SK-N-SH (cell line): ENCODE results near the gene HDDC2. TPM values are rescaled to one million over a fixed set of nuclear protein-coding genes. Genes with fewer than 3 reads are reported as not detected.

ENCODE experiments used
- CTCF ChIA-PET: fragments of 300-600, 350-600 bp; formaldehyde crosslinking; extraction: SDS; loops from one replicate; lab custom pipeline; 2021; lab: Yijun Ruan, JAX
- POLR2A ChIA-PET: fragments of 350-600 bp; sonication (Branson Sonifier 250); formaldehyde crosslinking; extraction: SDS; loops from one replicate; lab custom pipeline; 2020; ENCODE audit warnings: antibody characterized with exemption, inconsistent platforms; lab: Yijun Ruan, JAX
- DNase-seq: peaks from one replicate; pipeline ENCODE4 v3.0.0; 2012
- H2AFZ ChIP-seq: fragments of 200-600 bp; sonication (generic); 2 replicates; pipeline ENCODE4 v1.8.1; 2016; ENCODE audit warnings: antibody characterized with exemption, mild to moderate bottlenecking, low read depth
- H3F3A ChIP-seq: fragments of 200-600 bp; sonication (generic); replicated peaks from 2 replicates; pipeline ENCODE3; 2016; ENCODE audit warnings: antibody characterized with exemption, mild to moderate bottlenecking; ENCODE audit not compliant: insufficient read depth
- H3K27ac ChIP-seq, 2 experiments: fragments of 200-500 bp in 1 of 2; fragments of 200-600 bp in 1 of 2; sonication (Bioruptor generic) in 1 of 2; sonication (generic), shearing (Covaris generic) in 1 of 2; 2 replicates each; pipeline versions ENCODE4 v1.5.1 to v1.6.1; 2014 to 2016; ENCODE audit warnings: low read depth in 2 of 2, inconsistent platforms in 1 of 2, low read length in 1 of 2, mild to moderate bottlenecking in 1 of 2, mixed read lengths in 1 of 2
- H3K27me3 ChIP-seq: fragments of 200-600 bp; sonication (generic), shearing (Covaris generic); 2 replicates; pipeline ENCODE4 v1.6.1; 2016; ENCODE audit warnings: mixed run types; ENCODE audit not compliant: insufficient read depth
- H3K36me3 ChIP-seq, 2 experiments: fragments of 200-500 bp in 1 of 2; fragments of 200-600 bp in 1 of 2; sonication (Bioruptor generic) in 1 of 2; sonication (generic) in 1 of 2; replicated peaks in 1 of 2; 2 replicates each; pipeline versions ENCODE3 to v1.5.1; 2014 to 2016; ENCODE audit warnings: low read length in 1 of 2, mild to moderate bottlenecking in 1 of 2; ENCODE audit not compliant: insufficient read depth in 2 of 2, control insufficient read depth in 1 of 2
- H3K4me1 ChIP-seq, 2 experiments: fragments of 200-500 bp in 1 of 2; fragments of 200-600 bp in 1 of 2; sonication (Bioruptor generic) in 1 of 2; sonication (generic), shearing (Covaris generic) in 1 of 2; 2 replicates each; pipeline versions ENCODE4 v1.5.1 to v1.6.1; 2014 to 2016; ENCODE audit warnings: low read depth in 1 of 2, low read length in 1 of 2, mixed run types in 1 of 2; ENCODE audit not compliant: insufficient read depth in 2 of 2, control insufficient read depth in 1 of 2
- H3K4me2 ChIP-seq: fragments of 200-600 bp; sonication (generic), shearing (Covaris generic); 2 replicates; pipeline ENCODE4 v1.6.1; 2017; ENCODE audit warnings: mixed run types
- H3K4me3 ChIP-seq, 2 experiments: fragments of 200-500 bp in 1 of 2; fragments of 200-600 bp in 1 of 2; sonication (Bioruptor generic) in 1 of 2; sonication (generic), shearing (Covaris generic) in 1 of 2; 2 replicates each; pipeline versions ENCODE4 v1.5.1 to v1.8.1; 2014 to 2016; ENCODE audit warnings: low read depth in 2 of 2, inconsistent platforms in 1 of 2, low read length in 1 of 2, mild to moderate bottlenecking in 1 of 2, mixed read lengths in 1 of 2, moderate library complexity in 1 of 2
- H3K79me2 ChIP-seq: fragments of 200-600 bp; sonication (generic); 2 replicates; pipeline ENCODE4 v1.8.1; 2017; ENCODE audit warnings: mild to moderate bottlenecking; ENCODE audit not compliant: insufficient read depth
- H3K9ac ChIP-seq: fragments of 200-600 bp; sonication (generic); 2 replicates; pipeline ENCODE4 v1.6.1; 2017; ENCODE audit warnings: mixed run types
- H3K9me2 ChIP-seq: fragments of 200-600 bp; sonication (generic); 2 replicates; pipeline ENCODE4 v1.6.1; 2017; ENCODE audit warnings: mixed run types
- H3K9me3 ChIP-seq: fragments of 200-600 bp; sonication (generic); 2 replicates; pipeline ENCODE4 v1.6.1; 2017; ENCODE audit warnings: mixed run types, mild to moderate bottlenecking, moderate library complexity
- H4K20me1 ChIP-seq: fragments of 200-600 bp; sonication (generic); 2 replicates; pipeline ENCODE4 v1.6.1; 2017; ENCODE audit warnings: mild to moderate bottlenecking, mixed run types; ENCODE audit not compliant: insufficient read depth
- CHD2 ChIP-seq: fragments of 150-350 bp; IDR thresholded peaks from 2 replicates; pipeline ENCODE4 v1.6.1; 2018; ENCODE audit warnings: low read length; ENCODE audit not compliant: partially characterized antibody
- ELF1 ChIP-seq: IDR thresholded peaks from 2 replicates; pipeline ENCODE4 v1.4.0; 2012
- EP300 ChIP-seq, 2 experiments: IDR thresholded peaks; 2 replicates each; pipeline versions ENCODE4 v1.4.0 to v1.6.1; 2012; ENCODE audit warnings: borderline replicate concordance in 1 of 2, low read depth in 1 of 2, low read length in 1 of 2
- EZH2phosphoT487 ChIP-seq: fragments of 200-600 bp; sonication (generic); IDR thresholded peaks from 2 replicates; pipeline ENCODE4 v1.6.1; 2017; ENCODE audit warnings: low read depth, mixed run types, mild to moderate bottlenecking, antibody characterized with exemption, moderate library complexity, borderline replicate concordance
- FOSL2 ChIP-seq: IDR thresholded peaks from 2 replicates; pipeline ENCODE4 v1.4.0; 2012; ENCODE audit warnings: low read depth, mild to moderate bottlenecking, moderate library complexity, borderline replicate concordance
- FOXJ3 ChIP-seq: sonication (generic); formaldehyde crosslinking; IDR thresholded peaks from 2 replicates; pipeline ENCODE4 v1.5.1; 2020; ENCODE audit warnings: mild to moderate bottlenecking, missing genetic modification reagents
- FOXM1 ChIP-seq: IDR thresholded peaks from 2 replicates; pipeline ENCODE4 v1.4.0; 2012; ENCODE audit warnings: low read depth, mild to moderate bottlenecking
- JUND ChIP-seq: IDR thresholded peaks from 2 replicates; pipeline ENCODE4 v1.4.0; 2012
- NFIC ChIP-seq: IDR thresholded peaks from 2 replicates; pipeline ENCODE4 v1.4.0; 2012; ENCODE audit warnings: borderline replicate concordance
- NRF1 ChIP-seq: IDR thresholded peaks from 2 replicates; pipeline ENCODE4 v1.6.1; 2012; ENCODE audit warnings: low read depth, mild to moderate bottlenecking, low read length
- POLR2AphosphoS5 ChIP-seq: IDR thresholded peaks from 2 replicates; pipeline ENCODE4 v1.6.1; 2012; ENCODE audit warnings: low read depth, low read length
- RAD21 ChIP-seq: IDR thresholded peaks from 2 replicates; pipeline ENCODE4 v1.6.1; 2012; ENCODE audit warnings: mild to moderate bottlenecking, low read length
- RCOR1 ChIP-seq: fragments of 150-350 bp; IDR thresholded peaks from 2 replicates; pipeline ENCODE4 v1.6.1; 2017; ENCODE audit warnings: antibody characterized with exemption, low read length
- REST ChIP-seq: IDR thresholded peaks from 2 replicates; pipeline ENCODE4 v1.6.1; 2012; ENCODE audit warnings: mild to moderate bottlenecking, low read depth, low read length, moderate library complexity
- RFX5 ChIP-seq: IDR thresholded peaks from 2 replicates; pipeline ENCODE4 v1.6.1; 2012; ENCODE audit warnings: mild to moderate bottlenecking, improper control_type of control experiment, low read length
- SIN3A ChIP-seq: IDR thresholded peaks from 2 replicates; pipeline ENCODE4 v1.6.1; 2012; ENCODE audit warnings: low read depth, mild to moderate bottlenecking, low read length, moderate library complexity, borderline replicate concordance
- TAF1 ChIP-seq: IDR thresholded peaks from 2 replicates; pipeline ENCODE4 v1.6.1; 2012; ENCODE audit warnings: low read depth, mild to moderate bottlenecking, low read length, moderate library complexity, borderline replicate concordance
- TEAD4 ChIP-seq: IDR thresholded peaks from 2 replicates; pipeline ENCODE4 v1.4.0; 2012; ENCODE audit warnings: mild to moderate bottlenecking, borderline replicate concordance; ENCODE audit not compliant: insufficient read depth
- USF1 ChIP-seq: IDR thresholded peaks from 2 replicates; pipeline ENCODE4 v1.4.0; 2012; ENCODE audit warnings: low read depth, borderline replicate concordance
- YY1 ChIP-seq: IDR thresholded peaks from 2 replicates; pipeline ENCODE4 v1.4.0; 2012; ENCODE audit warnings: low read depth, mild to moderate bottlenecking
- WGBS: methylation state at CpG from one replicate; pipeline ENCODE4 v1.1.6; 2017; ENCODE audit warnings: low lambda C conversion rate; 5-methylcytosine and 5-hydroxymethylcytosine counted together
- polyA plus RNA-seq, 3 experiments: library from polyadenylated mRNA; depleted of rRNA; stranded (reverse); fragments of >200 nt; gene quantifications; 2 replicates each; pipeline ENCODE4 v1.2.3, GENCODE V29; 2012
- TF ChIP-seq, protein P1 (sequence below): IDR thresholded peaks from 2 replicates; pipeline ENCODE4 v1.4.0; 2012; ENCODE audit warnings: low read depth
- TF ChIP-seq, protein P2 (sequence below): IDR thresholded peaks from 2 replicates; pipeline ENCODE4 v1.4.0; 2012; ENCODE audit warnings: low read depth, borderline replicate concordance

The HDDC2 gene
- polyA plus RNA-seq, 1 of the 3 experiments (the other 2 are of a cell fraction) = 85.5 TPM

DNA sequence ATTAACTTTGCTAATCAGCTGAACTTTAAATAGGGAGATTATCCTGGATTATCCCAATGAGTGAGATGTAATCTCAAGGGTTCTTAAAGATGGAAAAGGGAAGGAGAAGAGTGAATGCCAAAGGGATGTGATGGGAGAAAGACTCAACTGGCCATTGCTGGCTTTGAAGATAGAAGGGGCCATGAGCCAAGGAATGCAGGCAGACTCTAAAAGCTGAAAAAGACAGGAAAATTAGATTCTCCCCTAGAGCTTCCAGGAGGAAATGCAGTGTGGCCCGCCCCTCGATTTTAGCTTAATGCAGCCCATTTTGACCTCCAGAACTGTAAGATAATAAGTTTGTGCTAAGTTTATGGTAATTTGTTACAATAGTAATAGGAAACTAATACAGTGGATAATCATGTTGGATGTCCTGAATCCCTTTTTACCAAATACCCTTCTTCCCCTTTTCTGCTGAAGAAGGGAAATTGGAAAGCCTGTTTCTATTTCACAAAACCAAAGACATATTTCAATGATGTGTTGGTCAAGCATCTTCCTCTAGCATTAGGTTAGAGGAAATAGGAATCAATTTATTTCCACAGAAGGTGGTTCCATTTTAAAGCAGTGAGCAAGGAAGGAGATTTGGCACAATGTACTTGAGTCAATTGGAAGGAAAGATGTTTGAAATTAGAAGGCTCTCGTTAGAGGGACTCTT, 3.3 kb upstream of the HDDC2 start:
- H2AFZ ChIP-seq = no peak overlapping the region
- TF ChIP-seq TEAD4 = no peak
- TF ChIP-seq, protein P1, sequence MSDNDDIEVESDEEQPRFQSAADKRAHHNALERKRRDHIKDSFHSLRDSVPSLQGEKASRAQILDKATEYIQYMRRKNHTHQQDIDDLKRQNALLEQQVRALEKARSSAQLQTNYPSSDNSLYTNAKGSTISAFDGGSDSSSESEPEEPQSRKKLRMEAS = no peak
- TF ChIP-seq JUND = no peak
- TF ChIP-seq FOXM1 = no peak
- no peak for TF ChIP-seq RCOR1
- no peak for TF ChIP-seq FOXJ3 (CRISPR knock-in tag)
- TF ChIP-seq EZH2phosphoT487 = no peak
- no peak for TF ChIP-seq NRF1
- TF ChIP-seq SIN3A = no peak
- TF ChIP-seq TAF1 = no peak
- no peak for TF ChIP-seq POLR2AphosphoS5
- TF ChIP-seq EP300 (IDR thresholded peaks at IDR 0.05; ENCODE audit: borderline replicate concordance in 1 of 2, low read depth in 1 of 2, low read length in 1 of 2) = no peak
- peaks cover 6% of the 10 kb centered on the region; the same call in 1 of the 2 replicates for H3K27me3 ChIP-seq
- H3K4me2 ChIP-seq = no peak overlapping the region
- no peaks in the 10 kb centered on the region for H4K20me1 ChIP-seq
- no peak overlapping the region for H3K27ac ChIP-seq
- peaks cover 5% of the 10 kb centered on the region; the same call in 1 of the 2 replicates for H3K79me2 ChIP-seq
- DNase-seq = no peak
- CTCF ChIA-PET = interaction anchor here (1.1 to 1.2 kb wide), 3 partner anchors 9 to 454 kb away, joined by 3 to 4 read pairs (median 3); no protein-coding TSS in a partner anchor
- H3F3A ChIP-seq = peaks cover 7% of the 10 kb centered on the region
- WGBS = 25% methylated on average over 3 of the region's 3 CpGs
- H3K9ac ChIP-seq = no peak overlapping the region
- H3K4me1 ChIP-seq = peaks cover 0 to 7% of the 10 kb centered on the region in 2 experiments; a peak in 3 of 4 replicates
- no peaks in the 10 kb centered on the region for H3K9me3 ChIP-seq
- no peaks in the 10 kb centered on the region for H3K9me2 ChIP-seq
- POLR2A ChIA-PET = no interaction called here
- no peak overlapping the region for H3K4me3 ChIP-seq
- H3K36me3 ChIP-seq = peaks cover 0 to under 1% of the 10 kb centered on the region in 2 experiments

DNA sequence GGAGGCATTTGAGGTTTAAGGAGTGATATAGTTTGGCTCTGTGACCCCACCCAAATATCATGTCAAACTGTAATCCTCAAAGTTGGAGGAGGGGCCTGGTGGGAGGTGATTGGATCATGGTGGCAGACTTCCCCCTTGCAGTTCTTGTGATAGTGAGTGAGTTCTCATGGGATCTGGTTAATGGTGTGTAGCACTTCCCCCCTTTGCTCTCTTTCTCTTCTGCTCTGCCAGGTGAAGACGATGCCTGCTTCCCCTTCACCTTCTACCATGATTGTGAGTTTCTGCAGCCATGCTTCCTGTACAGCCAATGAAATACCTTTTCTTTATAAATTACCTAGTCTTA, 1.7 kb upstream of the HDDC2 start:
- H3K27ac ChIP-seq = no peak overlapping the region
- no peaks in the 10 kb centered on the region for H3K9me3 ChIP-seq
- CTCF ChIA-PET = interaction anchor here (1.2 kb wide), 1 partner anchor 654 kb away, joined by 3 read pairs; the partner anchor contains the start of gene HINT3
- peaks cover 7% of the 10 kb centered on the region for H3F3A ChIP-seq
- no peak overlapping the region for H3K9ac ChIP-seq
- DNase-seq = no peak
- peaks cover 5% of the 10 kb centered on the region; the same call in 1 of the 2 replicates for H3K79me2 ChIP-seq
- peaks cover 0 to 7% of the 10 kb centered on the region in 2 experiments; a peak in 3 of 4 replicates for H3K4me1 ChIP-seq
- no peak overlapping the region for H3K4me2 ChIP-seq
- no peaks in the 10 kb centered on the region for H4K20me1 ChIP-seq
- POLR2A ChIA-PET = no interaction called here
- peaks cover 4% of the 10 kb centered on the region; the same call in 1 of the 2 replicates for H3K27me3 ChIP-seq
- peaks cover 2 to 8% of the 10 kb centered on the region in 2 experiments for H3K36me3 ChIP-seq
- 79% methylated on average over 1 of the region's 1 CpG for WGBS
- no peak overlapping the region for H2AFZ ChIP-seq
- H3K4me3 ChIP-seq = no peak overlapping the region
- no peaks in the 10 kb centered on the region for H3K9me2 ChIP-seq
- TF ChIP-seq YY1 (no peak), SIN3A (no peak), REST (no peak), ELF1 (no peak), FOSL2 (no peak), RAD21 (no peak), RFX5 (no peak), EZH2phosphoT487 (no peak), USF1 (no peak), CHD2 (no peak), NFIC (no peak)
- TF ChIP-seq, protein P2, sequence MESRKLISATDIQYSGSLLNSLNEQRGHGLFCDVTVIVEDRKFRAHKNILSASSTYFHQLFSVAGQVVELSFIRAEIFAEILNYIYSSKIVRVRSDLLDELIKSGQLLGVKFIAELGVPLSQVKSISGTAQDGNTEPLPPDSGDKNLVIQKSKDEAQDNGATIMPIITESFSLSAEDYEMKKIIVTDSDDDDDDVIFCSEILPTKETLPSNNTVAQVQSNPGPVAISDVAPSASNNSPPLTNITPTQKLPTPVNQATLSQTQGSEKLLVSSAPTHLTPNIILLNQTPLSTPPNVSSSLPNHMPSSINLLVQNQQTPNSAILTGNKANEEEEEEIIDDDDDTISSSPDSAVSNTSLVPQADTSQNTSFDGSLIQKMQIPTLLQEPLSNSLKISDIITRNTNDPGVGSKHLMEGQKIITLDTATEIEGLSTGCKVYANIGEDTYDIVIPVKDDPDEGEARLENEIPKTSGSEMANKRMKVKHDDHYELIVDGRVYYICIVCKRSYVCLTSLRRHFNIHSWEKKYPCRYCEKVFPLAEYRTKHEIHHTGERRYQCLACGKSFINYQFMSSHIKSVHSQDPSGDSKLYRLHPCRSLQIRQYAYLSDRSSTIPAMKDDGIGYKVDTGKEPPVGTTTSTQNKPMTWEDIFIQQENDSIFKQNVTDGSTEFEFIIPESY = no peak
